HG03139 (cell line): ENCODE measurements around the gene BRCA1.
"Not testable (repeated sequence)": the region's sequence is repeated elsewhere in the genome, so short reads cannot be mapped to it uniquely, and the experiment has no call there.

Source experiments
- ATAC-seq: cut with Tn5 transposase; IDR thresholded peaks from one replicate; pipeline ENCODE4 v1.9.1; 2021; ENCODE audit not compliant: unreplicated experiment

The BRCA1 gene

DNA sequence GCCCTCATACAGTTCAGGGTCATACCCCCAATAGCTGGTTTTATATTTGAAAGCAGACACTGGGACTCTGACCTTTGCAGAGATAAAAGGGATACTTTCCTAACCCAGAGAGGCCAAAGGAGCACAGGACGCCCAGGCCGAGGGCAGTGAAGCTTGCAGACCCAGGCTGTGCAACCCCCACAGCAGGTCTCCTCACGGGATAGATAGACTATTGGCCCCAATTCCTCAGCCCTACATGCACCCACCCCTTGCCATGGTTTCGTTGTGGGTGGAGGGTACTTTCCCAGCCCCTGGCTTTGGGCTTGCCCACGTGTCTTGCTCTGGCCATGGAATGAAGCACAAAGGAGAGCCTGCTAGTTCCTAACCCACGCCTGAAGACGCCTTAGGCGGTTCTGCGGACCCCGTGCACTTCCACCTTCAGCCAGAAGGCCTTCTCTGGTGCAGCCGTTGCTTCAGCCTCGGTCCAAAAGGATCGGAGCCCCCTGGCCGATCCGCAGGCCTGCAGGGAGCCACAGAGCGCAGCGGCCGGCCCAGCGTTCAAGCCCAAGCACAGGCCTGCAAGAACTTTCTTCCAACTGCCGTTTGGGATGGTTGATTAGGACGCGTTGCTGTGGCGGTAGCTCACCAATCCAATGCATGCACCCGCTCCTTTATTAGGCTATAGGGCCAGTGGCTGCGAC, 9.8 kb upstream of the BRCA1 start:
- no peak for ATAC-seq

- ATAC-seq = not testable (repeated sequence)
Measured at GRCh38 chr17:43133439-43133838, 8.3 kb upstream of the BRCA1 start.

GRCh38 chr17:43132117-43132516, 7.0 kb upstream of the BRCA1 start:
- no peak for ATAC-seq

DNA sequence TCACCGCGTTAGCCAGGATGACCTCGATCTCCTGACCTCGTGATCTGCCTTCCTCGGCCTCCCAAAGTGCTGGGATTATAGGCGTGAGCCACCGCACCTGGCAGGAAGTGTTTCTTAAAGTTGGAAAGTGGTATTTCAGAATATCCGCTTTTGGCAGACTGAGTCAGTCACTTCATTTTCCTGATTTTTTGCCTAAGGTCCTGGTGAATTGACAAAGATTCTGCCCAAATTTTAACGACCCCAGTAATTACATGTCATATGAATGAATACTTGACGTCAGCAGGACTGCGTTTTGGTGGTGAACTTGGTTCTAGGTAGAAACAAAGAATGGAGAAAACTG, 4.5 kb upstream of the BRCA1 start:
- no peak for ATAC-seq

- ATAC-seq = not testable (repeated sequence)
Measured at GRCh38 chr17:43127333-43127876, 2.2 kb upstream of the BRCA1 start.

GRCh38 chr17:43126911-43127290, 1.7 kb upstream of the BRCA1 start:
- no peak for ATAC-seq

- ATAC-seq = no peak
Measured at GRCh38 chr17:43125967-43126910, 1.1 kb upstream of the BRCA1 start.

- no peak for ATAC-seq
Measured at GRCh38 chr17:43118679-43119615, 6.2 kb downstream of the BRCA1 start.

DNA sequence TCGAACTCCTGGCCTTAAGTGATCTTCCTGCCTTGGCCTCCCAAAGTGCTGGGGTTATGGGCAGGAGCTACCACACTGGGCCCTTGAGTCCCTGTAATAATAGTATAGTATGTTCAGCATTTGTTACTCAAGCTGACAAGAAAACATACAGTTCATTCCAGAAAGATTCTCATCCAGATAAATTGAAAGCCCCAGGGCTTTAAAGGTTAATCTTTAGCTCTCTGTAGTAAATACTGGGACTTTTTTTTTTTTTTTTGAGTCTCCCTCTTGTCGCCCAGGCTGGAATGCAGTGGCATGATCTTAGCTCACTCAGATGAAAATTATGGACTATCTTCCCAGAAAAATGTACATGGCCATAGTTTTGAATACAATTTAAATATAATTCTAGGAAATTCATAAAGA, 11.0 kb downstream of the BRCA1 start:
- no peak for ATAC-seq

- ATAC-seq = no peak
Measured at GRCh38 chr17:43106552-43106951, 18.6 kb downstream of the BRCA1 start.

DNA sequence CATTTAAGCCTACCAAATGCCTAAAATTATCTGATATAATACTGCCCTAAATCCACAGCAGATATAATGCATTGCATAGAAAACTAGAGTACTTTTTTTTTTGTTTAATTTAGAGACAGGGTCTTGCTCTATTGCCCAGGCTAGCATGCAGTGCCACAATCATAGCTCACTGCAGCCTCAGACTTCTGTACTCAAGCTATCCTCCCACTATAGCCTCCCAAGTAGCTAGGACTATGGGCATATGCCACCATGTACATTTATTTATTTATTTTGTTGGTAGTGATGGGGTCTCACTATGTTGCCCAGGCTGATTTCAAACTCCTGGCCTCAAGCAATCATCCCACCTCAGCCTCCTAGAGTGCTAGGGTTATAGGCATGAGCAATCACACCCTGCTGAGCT, 20.0 kb downstream of the BRCA1 start:
- no peak for ATAC-seq

GRCh38 chr17:43104665-43105064, 20.5 kb downstream of the BRCA1 start:
- ATAC-seq = no peak

DNA sequence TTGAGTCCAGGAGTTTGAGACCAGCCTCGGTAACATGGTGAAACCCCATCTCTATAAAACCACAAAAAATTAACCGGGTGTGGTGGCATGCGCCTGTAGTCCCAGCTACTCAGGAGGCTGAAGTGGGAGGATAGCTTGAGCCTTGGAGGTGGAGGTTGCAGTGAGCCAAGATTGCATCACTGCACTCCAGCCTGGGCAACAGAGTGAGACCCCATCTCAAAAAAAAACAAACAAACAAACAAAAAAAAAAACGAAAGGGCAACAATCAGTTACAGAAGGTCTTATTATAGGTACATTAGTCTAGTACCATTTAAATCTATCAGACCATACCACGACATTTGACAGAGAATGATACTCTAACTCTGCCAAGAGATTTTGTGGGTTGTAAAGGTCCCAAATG, 29.8 kb downstream of the BRCA1 start:
- not testable (repeated sequence) for ATAC-seq

- ATAC-seq = no peak
Measured at GRCh38 chr17:43094129-43094835, 30.9 kb downstream of the BRCA1 start.

- no peak for ATAC-seq
Measured at GRCh38 chr17:43092901-43093300, 32.3 kb downstream of the BRCA1 start.

GRCh38 chr17:43090022-43090421, 35.1 kb downstream of the BRCA1 start:
- no peak for ATAC-seq

GRCh38 chr17:43085474-43085873, 39.7 kb downstream of the BRCA1 start:
- ATAC-seq = no peak

- no peak for ATAC-seq
Measured at GRCh38 chr17:43079641-43080302, 45.4 kb downstream of the BRCA1 start.

- ATAC-seq = no peak
Measured at GRCh38 chr17:43074869-43075268, 50.3 kb downstream of the BRCA1 start.

DNA sequence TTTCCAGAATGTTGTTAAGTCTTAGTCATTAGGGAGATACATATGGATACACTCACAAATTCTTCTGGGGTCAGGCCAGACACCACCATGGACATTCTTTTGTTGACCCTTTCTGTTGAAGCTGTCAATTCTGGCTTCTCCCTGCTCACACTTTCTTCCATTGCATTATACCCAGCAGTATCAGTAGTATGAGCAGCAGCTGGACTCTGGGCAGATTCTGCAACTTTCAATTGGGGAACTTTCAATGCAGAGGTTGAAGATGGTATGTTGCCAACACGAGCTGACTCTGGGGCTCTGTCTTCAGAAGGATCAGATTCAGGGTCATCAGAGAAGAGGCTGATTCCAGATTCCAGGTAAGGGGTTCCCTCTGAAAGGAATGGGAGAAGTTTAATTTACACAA, 54.3 kb downstream of the BRCA1 start:
- no peak for ATAC-seq
